HG03045 (cell line): ENCODE results near the gene FAM81A.
"Not testable (repeated sequence)": the region's sequence is repeated elsewhere in the genome, so short reads cannot be mapped to it uniquely, and the experiment has no call there.

ENCODE experiments used
- ATAC-seq: cut with Tn5 transposase; IDR thresholded peaks from one replicate; pipeline ENCODE4 v1.9.1; 2021; ENCODE audit warnings: mild to moderate bottlenecking, moderate library complexity; ENCODE audit not compliant: unreplicated experiment

The FAM81A gene

DNA sequence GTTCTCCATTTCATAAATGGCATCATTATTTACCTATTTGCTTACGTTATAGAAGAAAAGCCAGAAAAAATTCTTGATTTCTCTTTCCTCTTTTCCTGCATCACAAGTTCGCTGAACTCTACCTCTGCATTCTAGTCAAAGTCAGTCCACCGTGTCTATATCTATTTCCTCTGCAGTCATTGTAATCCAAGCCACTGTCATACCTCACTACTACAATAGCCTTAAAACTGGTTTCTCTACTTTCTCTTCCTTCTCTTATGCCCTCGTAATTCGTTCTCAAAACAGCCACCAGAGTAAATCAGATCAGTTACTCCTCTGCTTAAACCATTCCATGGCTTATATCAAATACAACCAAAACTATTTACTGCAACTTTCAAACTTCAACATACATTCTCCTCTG lies 13.4 kb upstream of the FAM81A start:
- no peak for ATAC-seq

DNA sequence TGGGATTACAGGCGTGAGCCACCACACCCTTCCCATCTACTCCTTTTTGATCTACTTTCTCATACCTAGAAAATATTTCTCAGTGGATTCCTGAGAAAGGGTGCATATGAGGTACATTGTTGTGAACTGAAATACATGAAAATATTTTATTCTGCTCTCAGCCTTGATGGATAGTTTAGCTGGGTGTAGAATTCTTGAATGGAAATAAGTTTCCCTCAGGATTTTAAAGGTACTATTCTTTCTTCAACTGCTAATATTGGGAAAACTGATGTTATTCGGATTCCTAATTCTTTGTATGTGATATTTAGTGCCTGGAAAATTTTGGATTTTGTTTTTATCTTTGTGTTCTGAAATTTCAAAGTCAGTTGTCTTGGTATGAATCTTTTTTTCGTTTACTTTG lies 9.1 kb upstream of the FAM81A start:
- ATAC-seq: not testable (repeated sequence)

DNA sequence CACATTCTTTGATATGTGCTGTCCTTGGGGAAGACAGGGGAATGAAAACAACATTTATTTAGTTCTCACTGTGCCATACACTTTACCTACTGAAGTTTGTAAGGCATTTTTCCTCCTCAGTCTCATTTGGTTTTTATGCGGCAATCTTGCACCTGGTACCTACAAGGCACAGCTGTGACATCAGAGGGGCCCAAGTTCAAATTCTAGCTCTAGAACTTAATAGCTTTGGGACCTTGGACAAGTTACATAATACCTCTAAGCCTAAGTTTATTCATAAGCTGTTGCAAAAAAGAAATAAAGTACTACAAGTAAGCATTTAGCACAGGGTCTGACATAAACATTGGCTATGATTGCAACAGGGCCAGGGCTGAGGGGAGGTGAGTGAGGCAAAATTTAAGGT lies 5.6 kb upstream of the FAM81A start:
- no peak for ATAC-seq

DNA sequence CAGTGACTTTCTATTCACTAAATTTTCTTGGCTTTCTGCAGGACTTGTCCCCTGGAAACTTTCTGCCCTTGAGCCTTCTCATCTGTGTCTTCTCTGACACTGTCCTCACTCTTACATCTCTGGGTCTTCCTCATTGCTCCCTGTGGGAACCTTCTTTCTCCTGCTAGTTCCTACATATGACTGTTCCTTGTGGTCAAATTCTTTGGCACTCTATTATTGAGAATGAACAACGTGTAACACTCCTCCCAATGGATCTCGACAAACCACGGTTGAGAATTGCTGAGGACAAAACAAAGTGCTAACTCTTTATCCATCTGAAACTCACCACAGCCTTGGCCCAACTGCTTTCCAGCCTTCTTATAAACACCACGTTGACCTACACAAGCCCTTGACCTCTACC lies 3.5 kb upstream of the FAM81A start:
- ATAC-seq: no peak

DNA sequence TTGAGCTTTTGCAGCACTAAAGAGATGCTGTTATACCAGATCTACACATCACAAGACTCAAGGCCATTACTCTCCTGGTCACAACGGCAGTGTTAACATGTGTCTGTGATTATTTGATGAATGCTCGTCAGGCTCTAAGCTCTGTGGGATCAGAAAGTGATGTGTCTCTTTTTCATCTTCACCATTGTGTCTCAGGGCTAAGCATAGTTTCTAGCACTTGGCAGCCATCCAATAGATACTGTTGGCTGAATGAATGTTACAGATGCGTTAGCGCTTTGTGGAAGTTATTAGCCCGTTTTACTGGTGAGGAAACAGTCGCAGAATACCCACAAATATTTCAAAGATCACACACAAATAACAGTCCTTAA lies 1.2 kb upstream of the FAM81A start:
- no peak for ATAC-seq

DNA sequence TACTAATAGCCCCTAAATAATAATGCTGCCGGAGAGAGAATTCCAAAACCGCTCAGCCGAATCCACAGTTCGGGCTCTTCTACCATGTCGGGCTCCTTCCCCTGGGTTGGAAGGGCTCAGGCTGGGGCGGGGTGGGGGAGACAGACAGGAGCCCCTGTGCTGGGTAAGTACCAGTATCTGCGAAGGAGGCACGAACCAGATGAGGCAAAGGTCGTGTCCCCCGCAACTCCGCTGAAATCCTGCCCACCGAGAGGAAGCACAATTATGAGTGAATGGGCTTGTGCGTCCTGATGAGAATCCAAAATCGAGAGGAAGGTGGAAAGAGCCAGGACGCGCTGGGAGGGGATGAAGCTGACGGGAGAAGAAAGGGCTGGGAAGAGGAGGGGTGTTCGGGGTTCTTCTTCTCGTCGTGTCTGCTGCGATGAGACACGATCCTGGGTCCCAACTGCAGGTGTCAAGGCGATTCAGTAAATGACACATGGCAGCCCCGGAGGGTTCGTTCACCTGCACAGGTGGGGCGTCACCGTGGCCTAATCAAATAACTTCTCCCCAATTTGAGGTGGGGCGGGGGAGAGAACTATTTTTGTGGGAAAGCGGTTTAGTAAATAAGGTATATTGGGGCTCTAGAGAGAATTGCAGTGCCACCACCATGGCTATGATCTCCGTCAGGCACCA lies 707 bp upstream of the FAM81A start:
- ATAC-seq: no peak

DNA sequence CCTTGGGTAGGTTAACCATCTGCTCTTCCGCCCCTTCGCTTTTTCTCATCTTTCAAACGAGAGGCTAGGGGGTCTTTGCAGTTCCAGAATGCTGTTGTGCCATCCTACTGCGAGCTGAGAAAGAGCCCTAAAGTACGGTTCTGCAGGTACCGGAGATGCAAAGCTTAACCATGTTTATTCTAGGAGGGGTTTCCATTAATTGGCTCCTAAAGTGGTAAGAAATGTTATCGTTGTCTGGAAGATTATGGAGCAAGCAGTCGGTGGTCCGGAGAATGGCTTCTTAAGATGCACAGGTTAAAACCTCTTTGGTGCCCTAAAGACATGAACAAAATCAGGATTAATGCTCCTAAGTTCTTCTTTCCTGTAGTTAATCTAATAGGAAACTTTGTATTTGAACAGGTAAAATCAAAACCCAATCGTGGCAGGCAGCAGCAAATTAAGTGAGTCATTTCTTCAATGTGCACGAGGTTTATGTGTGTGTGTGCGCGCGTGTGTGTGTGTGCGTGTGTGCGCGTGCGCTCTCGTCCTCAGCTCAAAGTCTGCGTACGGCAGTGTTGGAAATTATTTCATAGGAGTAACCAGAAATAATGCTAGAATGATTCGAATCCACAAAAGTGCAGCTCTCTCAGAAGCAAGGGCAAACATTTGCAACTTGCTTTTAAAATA lies 772 bp downstream of the FAM81A start:
- ATAC-seq: no peak

DNA sequence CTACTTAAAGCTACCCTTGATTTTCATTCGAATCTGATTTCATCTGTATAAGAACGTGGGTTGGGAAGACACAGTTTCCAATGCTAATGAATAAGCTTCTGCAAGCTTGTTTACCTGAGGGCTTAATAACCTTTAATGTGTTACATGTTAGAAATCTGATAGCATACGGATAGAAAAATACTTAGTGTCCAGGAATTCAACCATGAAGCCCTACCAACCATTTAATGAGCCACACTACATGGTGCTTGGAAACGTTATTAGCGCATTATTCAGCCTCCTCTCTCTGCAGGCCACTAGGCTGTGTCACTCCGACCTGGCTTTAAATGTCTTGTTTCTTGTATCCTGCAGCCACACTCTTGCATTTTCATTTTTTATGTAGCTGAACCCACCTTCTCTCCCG lies 1.6 kb downstream of the FAM81A start:
- no peak for ATAC-seq

DNA sequence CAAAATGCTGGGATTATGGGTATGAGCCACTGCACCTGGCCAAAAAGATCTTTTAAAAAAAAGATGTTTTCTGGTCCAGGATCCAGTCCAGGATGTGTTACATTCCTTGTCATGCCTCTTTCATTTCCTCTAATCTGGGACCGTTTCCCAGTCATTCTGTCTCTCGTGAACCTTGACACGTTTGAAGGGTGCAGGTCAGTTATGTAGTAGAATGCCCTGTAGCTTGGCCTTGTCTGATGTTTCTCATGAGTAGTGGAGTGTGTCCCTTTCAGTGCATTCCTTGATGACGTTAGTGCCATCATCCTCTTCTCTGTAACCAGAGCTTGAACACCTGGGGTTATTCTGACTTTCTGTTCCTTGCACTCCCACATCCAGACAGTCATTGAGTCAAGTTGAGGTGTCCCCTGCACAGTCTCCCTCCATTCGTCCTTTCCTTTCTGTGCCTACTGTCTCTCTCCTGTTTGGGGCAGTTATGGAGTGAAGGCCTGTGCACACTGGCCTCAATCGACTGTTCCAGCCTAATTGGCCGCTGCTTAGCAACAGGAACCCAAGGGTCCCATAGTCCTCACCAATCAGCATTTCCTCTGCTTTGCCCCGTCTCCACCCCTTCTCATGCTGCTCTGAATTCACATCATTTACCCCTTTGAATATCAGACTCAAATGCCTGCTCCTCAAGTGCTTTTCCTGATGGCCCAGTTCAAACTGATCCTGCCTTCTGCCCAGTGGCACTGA lies 5.5 kb downstream of the FAM81A start:
- ATAC-seq: no peak

DNA sequence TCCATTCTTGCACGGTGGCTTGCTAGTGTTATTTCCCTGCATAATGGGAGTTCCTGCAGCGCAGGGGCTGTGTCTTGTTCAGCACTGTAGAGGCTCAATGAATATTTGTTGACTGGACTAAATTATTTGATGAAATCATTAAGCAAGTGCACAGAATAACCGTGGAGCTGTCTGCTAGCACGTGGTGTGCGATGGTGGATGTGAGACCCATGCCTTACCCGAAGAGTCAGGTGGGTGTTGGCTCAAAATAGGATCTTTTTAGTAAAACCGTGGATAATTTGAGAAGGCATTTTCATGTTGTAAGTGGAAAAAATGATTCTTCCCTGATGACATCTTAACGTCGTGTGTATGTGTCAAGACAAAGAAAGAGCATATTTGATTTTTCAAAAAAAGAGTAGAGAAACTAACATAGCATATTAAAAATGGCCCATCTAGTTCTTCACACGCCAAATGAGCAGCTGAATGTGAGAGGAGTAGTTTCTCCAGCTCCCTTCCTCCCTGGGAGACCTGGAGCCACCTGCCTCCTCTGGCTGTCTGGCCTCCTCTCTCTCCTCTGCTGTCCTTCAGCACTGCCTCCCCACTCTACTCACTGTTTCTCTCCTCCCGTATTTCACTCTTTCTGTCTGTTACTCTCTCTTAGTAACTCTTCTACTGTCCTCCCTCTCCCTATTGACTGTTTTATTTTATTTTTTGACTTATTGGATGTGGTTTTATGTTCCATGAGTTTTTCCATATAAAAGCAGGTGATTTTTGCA lies 6.3 kb downstream of the FAM81A start:
- ATAC-seq: no peak

DNA sequence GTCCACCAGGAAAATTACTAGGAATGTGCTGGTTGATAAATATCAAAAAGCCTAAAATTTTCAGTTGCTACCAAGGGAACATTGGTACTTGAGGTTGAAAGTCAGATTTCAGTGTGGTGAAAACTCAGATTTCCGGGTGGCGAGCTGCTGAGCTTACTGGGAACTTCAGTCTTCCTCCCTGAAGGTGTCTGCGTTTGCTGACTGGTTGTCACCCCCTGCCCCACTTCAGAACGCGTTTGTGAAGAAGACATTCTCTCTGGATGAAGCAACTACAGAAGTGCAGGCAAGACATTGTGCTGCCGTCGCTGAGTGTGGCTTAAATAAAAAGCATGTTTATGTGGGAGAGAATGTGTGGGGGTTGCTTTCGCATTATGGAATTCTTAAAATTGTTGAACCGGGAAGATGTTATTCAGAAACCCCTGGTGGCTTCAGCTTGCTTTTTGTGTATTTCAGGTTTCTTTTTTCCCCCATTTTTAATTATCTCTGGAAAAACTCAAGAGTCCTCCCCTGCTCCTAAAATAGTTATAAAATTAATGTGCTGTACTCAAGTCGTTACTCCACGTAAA lies 7.1 kb downstream of the FAM81A start:
- no peak for ATAC-seq

DNA sequence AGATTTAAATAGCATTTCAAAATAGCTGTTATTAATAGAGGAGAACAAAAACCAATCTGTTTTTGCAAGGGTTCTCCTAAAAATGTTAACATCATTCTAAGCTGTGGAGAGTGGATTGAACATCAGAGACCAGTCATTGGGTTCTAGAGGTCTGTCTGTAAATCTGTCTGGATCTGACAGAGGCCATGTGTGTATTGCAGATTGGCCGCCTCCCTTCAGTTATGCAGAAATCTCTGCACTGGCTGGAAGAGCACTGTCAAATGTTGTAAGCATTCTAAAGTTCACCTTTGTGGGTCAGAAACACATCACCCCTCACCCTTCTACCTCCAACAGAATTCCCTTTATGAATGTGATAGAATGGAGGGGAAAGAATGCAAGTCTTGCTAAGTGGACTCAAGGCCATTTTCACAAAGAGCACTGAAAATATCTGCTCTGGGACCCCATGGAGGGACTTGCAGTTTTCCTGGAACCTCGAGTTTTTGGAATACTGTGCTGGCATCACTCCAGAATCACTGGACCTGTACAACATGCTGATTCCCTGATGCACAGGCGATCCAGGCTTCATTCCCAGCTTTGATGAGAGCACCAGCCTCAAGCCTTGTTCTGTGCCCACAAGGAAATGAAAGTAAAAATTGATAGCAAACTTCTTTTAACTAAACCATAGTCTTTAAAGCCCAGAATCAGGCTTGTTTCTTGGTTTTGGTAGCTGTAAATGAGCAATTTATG lies 8.4 kb downstream of the FAM81A start:
- ATAC-seq: no peak

DNA sequence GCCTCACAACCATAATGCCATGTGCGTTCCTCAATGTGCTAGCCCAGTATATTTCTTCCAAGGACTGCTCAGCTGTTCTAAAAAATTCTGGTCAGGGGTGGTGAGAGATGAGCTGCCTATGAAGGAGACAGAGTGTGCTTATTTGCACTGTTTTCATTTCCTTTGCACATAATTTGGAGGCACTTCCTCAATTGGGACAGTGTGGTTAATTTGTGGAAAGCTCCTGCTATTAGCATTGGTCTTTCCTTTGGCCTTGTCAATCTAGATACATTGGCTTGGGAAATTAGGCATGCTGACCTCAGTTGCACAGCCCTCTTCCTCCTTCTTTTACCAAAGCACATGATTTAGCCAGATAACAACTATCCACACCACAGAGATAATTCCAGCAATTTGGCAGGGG lies 9.4 kb downstream of the FAM81A start:
- no peak for ATAC-seq

DNA sequence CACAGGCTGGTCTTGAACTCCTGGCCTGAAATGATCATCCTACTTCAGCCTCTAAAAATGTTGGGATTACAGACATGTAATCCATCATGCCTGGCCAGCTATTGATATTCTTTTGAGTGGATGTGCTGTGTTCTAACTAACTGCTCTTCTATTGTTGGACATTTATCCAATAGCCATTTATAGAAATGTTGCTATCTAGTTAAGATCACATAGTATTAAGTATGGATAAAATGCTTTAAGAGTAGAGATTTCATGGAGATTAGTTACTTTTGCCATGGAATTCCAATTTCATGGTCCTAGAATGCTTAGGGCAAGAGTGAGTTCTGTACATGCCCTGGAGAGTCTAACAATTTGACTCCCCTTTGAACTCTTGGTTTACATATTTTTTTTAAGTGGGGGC lies 10.9 kb downstream of the FAM81A start:
- ATAC-seq: no peak

DNA sequence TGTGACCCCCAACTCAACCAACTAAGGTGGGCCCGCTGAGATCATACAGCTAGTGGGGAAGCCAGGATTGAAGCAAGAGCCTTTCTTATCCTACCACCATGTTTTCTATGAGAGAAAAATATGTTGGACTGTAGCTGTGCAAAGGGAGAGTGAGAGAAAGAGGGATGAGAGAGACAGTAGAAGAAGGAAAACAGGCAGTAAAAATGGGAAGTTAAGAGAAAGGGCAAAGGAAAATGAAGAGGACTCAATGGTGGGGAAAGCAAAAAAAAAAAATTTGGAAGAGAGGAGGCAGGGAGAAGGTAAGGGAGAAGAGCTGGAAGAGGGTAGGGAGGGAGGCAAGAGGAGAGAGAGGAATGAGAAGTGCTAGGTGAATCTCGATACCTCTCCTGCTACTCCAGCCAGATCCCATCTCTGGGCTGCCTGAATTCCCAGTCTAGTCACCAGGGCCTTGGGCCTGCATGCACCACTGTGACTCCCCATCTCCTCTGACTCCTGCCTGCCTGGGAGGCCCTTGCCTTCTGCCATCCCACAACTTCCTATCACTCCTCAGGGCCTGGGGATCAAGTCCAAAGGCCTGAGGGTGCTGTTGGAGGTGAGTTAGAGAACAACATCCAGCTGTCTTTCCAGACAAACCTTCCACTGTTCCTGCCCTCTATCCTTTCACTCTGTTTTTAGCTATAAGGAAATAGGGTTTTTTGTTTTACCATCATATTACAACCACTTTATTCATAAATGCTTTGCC lies 15.7 kb downstream of the FAM81A start:
- ATAC-seq: no peak

DNA sequence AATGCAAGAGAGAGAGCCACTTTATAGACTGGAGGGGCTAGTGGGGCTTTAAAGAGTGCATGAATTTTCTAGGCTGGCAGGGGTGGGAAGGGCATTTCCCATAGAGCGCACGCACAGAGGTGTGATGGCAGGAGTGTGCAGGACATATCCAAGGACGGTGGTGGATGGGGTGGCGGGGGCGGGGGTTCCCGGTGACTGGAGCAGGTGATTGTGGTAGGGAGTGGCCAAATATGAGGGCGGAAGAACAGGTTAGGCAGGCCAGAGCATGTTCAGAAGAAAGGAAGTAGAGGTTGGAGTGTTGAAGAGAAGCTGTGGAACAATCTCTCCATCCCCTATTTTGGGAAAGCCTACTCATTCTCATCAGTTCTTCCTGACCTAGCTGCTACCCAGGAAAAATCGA lies 18.1 kb downstream of the FAM81A start:
- no peak for ATAC-seq

DNA sequence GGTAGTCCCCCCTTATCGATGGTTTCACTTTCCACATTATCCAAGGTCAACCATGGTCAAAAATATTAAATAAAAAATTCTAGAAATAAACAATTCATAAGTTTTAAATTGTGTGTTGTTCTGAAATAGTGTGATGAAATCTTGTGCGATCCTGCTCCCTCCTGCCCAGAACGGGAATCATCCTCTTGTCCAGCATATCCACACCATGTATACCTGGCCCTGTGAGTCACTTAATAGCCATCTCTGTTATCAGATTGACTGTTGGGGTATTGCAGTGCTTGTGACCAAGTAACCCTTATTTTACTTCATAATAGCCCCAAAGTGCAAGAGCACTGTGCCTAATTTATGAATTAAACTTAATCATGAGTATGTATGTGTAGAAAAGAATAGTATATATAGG lies 19.1 kb downstream of the FAM81A start:
- ATAC-seq: no peak

DNA sequence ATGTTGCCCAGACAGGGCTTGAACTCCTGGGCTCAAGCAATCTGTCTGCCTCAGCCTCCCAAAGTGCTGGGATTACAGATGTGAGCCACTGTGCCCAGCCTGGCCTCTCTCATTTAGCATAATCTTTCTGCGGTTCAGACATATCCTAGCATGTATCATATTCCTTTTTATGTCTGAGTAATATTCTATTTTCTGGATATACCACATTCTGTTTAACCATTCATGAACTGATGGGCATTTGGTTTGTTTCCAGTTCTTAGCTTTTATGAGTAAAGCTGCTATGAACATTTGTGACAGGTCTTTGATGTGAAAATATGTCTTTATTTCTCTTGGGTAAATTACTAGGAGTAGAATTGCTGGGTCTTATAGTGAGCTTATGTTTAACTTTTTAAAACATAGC lies 23.5 kb downstream of the FAM81A start:
- ATAC-seq: no peak

DNA sequence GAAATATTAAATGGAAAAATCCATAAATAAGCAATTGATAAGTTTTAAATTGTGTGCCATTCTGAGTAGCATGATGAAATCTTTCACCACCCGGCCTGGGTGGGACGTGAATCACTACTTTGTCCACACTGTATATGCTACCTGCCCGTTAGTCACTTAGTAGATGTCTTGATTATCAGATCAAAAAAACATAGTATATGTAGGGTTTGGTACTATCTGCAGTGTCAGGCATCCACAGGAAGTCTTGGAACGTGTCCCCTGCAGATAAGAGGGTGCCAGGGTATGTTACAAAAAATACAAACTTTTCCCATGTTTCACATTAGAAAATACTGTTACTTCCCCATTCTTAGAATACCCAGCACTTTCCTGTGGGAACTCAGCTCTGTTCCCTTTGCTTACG lies 35.2 kb downstream of the FAM81A start:
- ATAC-seq: no peak

DNA sequence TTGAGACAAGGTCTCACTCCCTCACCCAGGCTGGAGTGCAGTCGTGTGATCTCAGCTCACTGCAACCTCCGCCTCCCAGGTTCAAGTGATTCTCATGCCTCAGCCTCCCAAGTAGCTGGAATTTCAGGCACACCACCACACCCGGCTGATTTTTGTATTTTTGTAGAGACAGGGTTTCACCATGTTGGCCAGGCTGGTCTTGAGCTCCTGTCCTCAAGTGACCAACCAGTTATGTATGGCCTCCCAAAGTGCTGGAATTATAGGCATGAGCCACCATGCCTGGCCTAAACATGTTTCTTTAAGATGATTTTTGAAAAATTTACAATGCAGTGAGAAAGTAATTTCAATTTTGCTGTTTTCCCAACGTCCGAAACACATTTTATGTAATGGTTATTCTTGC lies 37.2 kb downstream of the FAM81A start:
- not testable (repeated sequence) for ATAC-seq
